ENCODE results near the gene MISP.

DNA sequence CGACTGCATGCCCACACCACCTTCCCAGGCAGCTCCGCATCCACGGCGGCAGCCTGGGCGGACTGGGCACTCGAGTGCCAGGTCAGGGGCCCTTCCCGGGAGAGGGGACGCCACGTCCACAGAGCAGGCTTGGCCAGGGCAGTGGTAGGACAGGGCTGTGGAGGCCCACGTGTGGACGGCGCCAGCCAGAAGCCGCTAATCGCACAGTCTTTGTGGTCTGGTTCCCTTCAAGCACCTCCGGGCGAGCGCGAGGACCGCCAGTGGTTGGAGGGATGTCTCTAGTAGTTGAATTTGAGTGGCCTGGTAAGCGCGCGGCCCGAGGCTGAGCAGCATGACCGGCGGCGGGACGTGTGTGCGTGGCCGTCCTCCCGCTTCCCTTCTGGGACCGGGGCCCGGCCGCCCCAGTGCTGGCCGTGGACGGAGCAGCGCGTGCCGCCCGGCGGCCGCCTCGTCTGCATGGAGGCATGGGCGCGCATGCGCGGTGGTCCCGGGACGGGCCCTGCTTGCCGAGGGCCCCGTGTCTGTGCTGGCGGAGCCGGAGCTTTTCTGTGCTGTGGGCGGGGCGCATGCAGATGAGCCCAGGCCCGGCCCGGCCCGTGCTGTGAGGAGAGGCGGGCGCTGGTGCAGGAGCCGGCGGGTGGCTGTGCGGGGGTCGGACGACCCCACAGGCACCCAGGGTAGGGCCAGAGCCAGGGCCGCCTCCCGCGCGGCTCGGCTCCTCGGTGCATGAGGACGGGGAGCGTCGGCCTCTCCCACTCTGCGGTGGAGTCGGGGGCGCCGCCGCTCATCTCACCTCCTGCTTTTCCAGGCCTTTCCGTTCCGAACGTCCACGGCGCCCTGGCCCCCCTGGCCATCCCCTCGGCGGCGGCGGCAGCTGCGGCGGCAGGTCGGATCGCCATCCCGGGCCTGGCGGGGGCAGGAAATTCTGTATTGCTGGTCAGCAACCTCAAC lies 55.0 kb downstream of the MISP start:
- TF ChIP-seq CTCF (IDR thresholded peaks at IDR 0.05) (no peak), POLR2A (IDR thresholded peaks at IDR 0.05) (no peak), EP300 (IDR thresholded peaks at IDR 0.05) (no peak)
